WTC11 (cell line): ENCODE results near the gene DNAJC6. TPM values are rescaled to one million over a fixed set of nuclear protein-coding genes. Genes with fewer than 3 reads are reported as not detected.
"Not testable (repeated sequence)": the region's sequence is repeated elsewhere in the genome, so short reads cannot be mapped to it uniquely, and the experiment has no call there.

Experiments used
- ATAC-seq: fragments of 200-7000 bp; cut with Tn5 transposase; 2 replicates; pipeline ENCODE4 v1.10.0; 2021; ENCODE audit warnings: mild to moderate bottlenecking, moderate library complexity
- CTCF ChIA-PET: fragments of 300-600 bp; sonication (Branson Sonifier 250); formaldehyde crosslinking; loops from one replicate; lab custom pipeline; 2021; ENCODE audit warnings: antibody characterized with exemption; lab: Charles Lee
- POLR2A ChIA-PET: fragments of 350-600 bp; sonication (Branson Sonifier 250); formaldehyde crosslinking; loops from one replicate; lab custom pipeline; 2021; ENCODE audit warnings: antibody characterized with exemption; lab: Charles Lee
- DNase-seq: peaks from one replicate; pipeline ENCODE4 v3.0.0; 2021; ENCODE audit warnings: low spot score
- H3K27ac Mint-ChIP-seq: 2 replicates; pipeline ENCODE4 v1.8.0; 2021; ENCODE audit warnings: mixed read lengths
- H3K27me3 Mint-ChIP-seq: 2 replicates; pipeline ENCODE4 v1.8.0; 2021; ENCODE audit warnings: low read depth, mild to moderate bottlenecking, moderate library complexity, mixed read lengths
- H3K36me3 Mint-ChIP-seq: 2 replicates; pipeline ENCODE4 v1.8.0; 2021; ENCODE audit warnings: mixed read lengths
- H3K4me1 Mint-ChIP-seq: 2 replicates; pipeline ENCODE4 v1.8.0; 2022; ENCODE audit warnings: mixed read lengths
- H3K4me3 Mint-ChIP-seq: 2 replicates; pipeline ENCODE4 v1.8.0; 2021; ENCODE audit warnings: mild to moderate bottlenecking, moderate library complexity, mixed read lengths
- H3K9me3 Mint-ChIP-seq: 2 replicates; pipeline ENCODE4 v1.8.0; 2021; ENCODE audit warnings: mixed read lengths
- ELF4 ChIP-seq: sonication (generic); formaldehyde crosslinking; IDR thresholded peaks from 2 replicates; pipeline ENCODE4 v1.8.1; 2022; ENCODE audit warnings: low read depth, mild to moderate bottlenecking, moderate library complexity, missing genetic modification reagents
- FOXK1 ChIP-seq: sonication (generic); formaldehyde crosslinking; IDR thresholded peaks from 2 replicates; pipeline ENCODE4 v1.8.0; 2022; ENCODE audit warnings: mild to moderate bottlenecking, moderate library complexity, missing genetic modification reagents
- FOXP1 ChIP-seq: sonication (generic); formaldehyde crosslinking; IDR thresholded peaks from 2 replicates; pipeline ENCODE4 v1.8.0; 2022; ENCODE audit warnings: missing genetic modification reagents, mild to moderate bottlenecking, moderate library complexity, borderline replicate concordance
- IRF1 ChIP-seq: sonication (generic); formaldehyde crosslinking; IDR thresholded peaks from 2 replicates; pipeline ENCODE4 v1.8.0; 2023; ENCODE audit warnings: missing genetic modification reagents
- NR2C2 ChIP-seq: sonication (generic); formaldehyde crosslinking; IDR thresholded peaks from 2 replicates; pipeline ENCODE4 v1.8.0; 2022; ENCODE audit warnings: mild to moderate bottlenecking, missing genetic modification reagents
- ZBTB21 ChIP-seq: sonication (generic); formaldehyde crosslinking; IDR thresholded peaks from 2 replicates; pipeline ENCODE4 v1.8.1; 2023; ENCODE audit warnings: mild to moderate bottlenecking, missing genetic modification reagents, borderline replicate concordance
- ZNF281 ChIP-seq: sonication (generic); formaldehyde crosslinking; IDR thresholded peaks from 2 replicates; pipeline ENCODE4 v1.8.0; 2023; ENCODE audit warnings: mild to moderate bottlenecking, missing genetic modification reagents
- ZNF423 ChIP-seq: fragments of 250-450 bp; sonication (Bioruptor Pico); IDR thresholded peaks from 2 replicates; pipeline ENCODE4 v2.1.2; 2022; ENCODE audit warnings: mild to moderate bottlenecking, moderate library complexity
- ZNF512 ChIP-seq: sonication (generic); formaldehyde crosslinking; IDR thresholded peaks from 2 replicates; pipeline ENCODE4 v1.8.1; 2022; ENCODE audit warnings: missing genetic modification reagents, borderline replicate concordance
- total RNA-seq: library from RNA; stranded (reverse); gene quantifications from 3 replicates; pipeline ENCODE4 v1.2.3, GENCODE V29; 2021
- TF ChIP-seq, protein P1 (sequence below): sonication (generic); formaldehyde crosslinking; IDR thresholded peaks from 2 replicates; pipeline ENCODE4 v1.8.0; 2022; ENCODE audit warnings: mild to moderate bottlenecking, missing genetic modification reagents
- TF ChIP-seq, protein P2 (sequence below): fragments of 250-450 bp; sonication (Bioruptor Pico); IDR thresholded peaks from 2 replicates; pipeline ENCODE4 v1.9.0; 2021; ENCODE audit warnings: mild to moderate bottlenecking
- TF ChIP-seq, protein P3 (sequence below): sonication (generic); formaldehyde crosslinking; IDR thresholded peaks from 2 replicates; pipeline ENCODE4 v1.8.1; 2023; ENCODE audit warnings: mild to moderate bottlenecking, missing genetic modification reagents
- TF ChIP-seq, protein P4 (sequence below): sonication (generic); formaldehyde crosslinking; IDR thresholded peaks from 2 replicates; pipeline ENCODE4 v1.8.1; 2023; ENCODE audit warnings: mild to moderate bottlenecking, missing genetic modification reagents, moderate library complexity

DNAJC6 gene
- total RNA-seq, 1 experiment from 2014 or later, result 9.1 TPM

DNA sequence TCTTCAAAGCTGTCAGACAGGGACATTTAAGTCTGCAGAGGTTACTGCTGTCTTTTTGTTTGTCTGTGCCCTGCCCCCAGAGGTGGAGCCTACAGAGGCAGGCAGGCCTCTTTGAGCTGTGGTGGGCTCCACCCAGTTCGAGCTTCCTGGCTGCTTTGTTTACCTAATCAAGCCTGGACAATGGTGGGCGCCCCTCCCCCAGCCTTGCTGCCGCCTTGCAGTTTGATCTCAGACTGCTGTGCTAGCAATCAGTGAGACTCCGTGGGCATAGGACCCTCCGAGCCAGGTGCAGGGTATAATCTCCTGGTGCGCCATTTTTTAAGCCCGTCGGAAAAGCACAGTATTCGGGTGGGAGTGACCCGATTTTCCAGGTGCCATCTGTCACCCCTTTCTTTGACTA lies 146.3 kb downstream of the DNAJC6 start:
- peak; percentile 79 for TF ChIP-seq FOXK1 (CRISPR knock-in tag)
- TF ChIP-seq ZNF281 (CRISPR knock-in tag), result peak; percentile 88; the same call in 1 of the 2 replicates
- TF ChIP-seq, protein P1, sequence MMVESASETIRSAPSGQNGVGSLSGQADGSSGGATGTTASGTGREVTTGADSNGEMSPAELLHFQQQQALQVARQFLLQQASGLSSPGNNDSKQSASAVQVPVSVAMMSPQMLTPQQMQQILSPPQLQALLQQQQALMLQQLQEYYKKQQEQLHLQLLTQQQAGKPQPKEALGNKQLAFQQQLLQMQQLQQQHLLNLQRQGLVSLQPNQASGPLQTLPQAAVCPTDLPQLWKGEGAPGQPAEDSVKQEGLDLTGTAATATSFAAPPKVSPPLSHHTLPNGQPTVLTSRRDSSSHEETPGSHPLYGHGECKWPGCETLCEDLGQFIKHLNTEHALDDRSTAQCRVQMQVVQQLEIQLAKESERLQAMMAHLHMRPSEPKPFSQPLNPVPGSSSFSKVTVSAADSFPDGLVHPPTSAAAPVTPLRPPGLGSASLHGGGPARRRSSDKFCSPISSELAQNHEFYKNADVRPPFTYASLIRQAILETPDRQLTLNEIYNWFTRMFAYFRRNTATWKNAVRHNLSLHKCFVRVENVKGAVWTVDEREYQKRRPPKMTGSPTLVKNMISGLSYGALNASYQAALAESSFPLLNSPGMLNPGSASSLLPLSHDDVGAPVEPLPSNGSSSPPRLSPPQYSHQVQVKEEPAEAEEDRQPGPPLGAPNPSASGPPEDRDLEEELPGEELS (CRISPR knock-in tag), result peak; percentile 77; the same call in 1 of the 2 replicates
- peaks cover 28% of the 10 kb centered on the region for H3K4me1 Mint-ChIP-seq
- DNase-seq, result peak; percentile 70
- H3K4me3 Mint-ChIP-seq, result peak overlapping the region; percentile 43
- ATAC-seq, H3K27me3 Mint-ChIP-seq, POLR2A ChIA-PET, H3K27ac Mint-ChIP-seq: not testable (repeated sequence)
- H3K36me3 Mint-ChIP-seq, result peaks cover 20% of the 10 kb centered on the region
- H3K9me3 Mint-ChIP-seq, result peaks cover 33% of the 10 kb centered on the region
- CTCF ChIA-PET, result interaction anchor here (1.3 kb wide), 1 partner anchor 22 kb away, joined by 3 read pairs; no protein-coding TSS in a partner anchor

GRCh38 chr1:65456481-65456880 lies 147.1 kb downstream of the DNAJC6 start:
- ChIA-PET CTCF (no interaction called here), POLR2A (no interaction called here)
- Mint-ChIP-seq H3K4me3 (no peak overlapping the region), H3K36me3 (peaks cover 20% of the 10 kb centered on the region), H3K27ac (no peak overlapping the region), H3K27me3 (peaks cover 5% of the 10 kb centered on the region), H3K9me3 (peaks cover 33% of the 10 kb centered on the region), H3K4me1 (peaks cover 28% of the 10 kb centered on the region)
- DNase-seq (no peak), ATAC-seq (no peak)
- TF ChIP-seq ZNF423 (CRISPR knock-in tag) (no peak), FOXP1 (CRISPR knock-in tag) (no peak), ELF4 (CRISPR knock-in tag) (no peak), ZBTB21 (no peak)
- TF ChIP-seq, protein P2, sequence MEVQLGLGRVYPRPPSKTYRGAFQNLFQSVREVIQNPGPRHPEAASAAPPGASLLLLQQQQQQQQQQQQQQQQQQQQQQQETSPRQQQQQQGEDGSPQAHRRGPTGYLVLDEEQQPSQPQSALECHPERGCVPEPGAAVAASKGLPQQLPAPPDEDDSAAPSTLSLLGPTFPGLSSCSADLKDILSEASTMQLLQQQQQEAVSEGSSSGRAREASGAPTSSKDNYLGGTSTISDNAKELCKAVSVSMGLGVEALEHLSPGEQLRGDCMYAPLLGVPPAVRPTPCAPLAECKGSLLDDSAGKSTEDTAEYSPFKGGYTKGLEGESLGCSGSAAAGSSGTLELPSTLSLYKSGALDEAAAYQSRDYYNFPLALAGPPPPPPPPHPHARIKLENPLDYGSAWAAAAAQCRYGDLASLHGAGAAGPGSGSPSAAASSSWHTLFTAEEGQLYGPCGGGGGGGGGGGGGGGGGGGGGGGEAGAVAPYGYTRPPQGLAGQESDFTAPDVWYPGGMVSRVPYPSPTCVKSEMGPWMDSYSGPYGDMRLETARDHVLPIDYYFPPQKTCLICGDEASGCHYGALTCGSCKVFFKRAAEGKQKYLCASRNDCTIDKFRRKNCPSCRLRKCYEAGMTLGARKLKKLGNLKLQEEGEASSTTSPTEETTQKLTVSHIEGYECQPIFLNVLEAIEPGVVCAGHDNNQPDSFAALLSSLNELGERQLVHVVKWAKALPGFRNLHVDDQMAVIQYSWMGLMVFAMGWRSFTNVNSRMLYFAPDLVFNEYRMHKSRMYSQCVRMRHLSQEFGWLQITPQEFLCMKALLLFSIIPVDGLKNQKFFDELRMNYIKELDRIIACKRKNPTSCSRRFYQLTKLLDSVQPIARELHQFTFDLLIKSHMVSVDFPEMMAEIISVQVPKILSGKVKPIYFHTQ, result no peak
- TF ChIP-seq, protein P3, sequence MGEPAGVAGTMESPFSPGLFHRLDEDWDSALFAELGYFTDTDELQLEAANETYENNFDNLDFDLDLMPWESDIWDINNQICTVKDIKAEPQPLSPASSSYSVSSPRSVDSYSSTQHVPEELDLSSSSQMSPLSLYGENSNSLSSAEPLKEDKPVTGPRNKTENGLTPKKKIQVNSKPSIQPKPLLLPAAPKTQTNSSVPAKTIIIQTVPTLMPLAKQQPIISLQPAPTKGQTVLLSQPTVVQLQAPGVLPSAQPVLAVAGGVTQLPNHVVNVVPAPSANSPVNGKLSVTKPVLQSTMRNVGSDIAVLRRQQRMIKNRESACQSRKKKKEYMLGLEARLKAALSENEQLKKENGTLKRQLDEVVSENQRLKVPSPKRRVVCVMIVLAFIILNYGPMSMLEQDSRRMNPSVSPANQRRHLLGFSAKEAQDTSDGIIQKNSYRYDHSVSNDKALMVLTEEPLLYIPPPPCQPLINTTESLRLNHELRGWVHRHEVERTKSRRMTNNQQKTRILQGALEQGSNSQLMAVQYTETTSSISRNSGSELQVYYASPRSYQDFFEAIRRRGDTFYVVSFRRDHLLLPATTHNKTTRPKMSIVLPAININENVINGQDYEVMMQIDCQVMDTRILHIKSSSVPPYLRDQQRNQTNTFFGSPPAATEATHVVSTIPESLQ (CRISPR knock-in tag), result no peak
- TF ChIP-seq, protein P4, sequence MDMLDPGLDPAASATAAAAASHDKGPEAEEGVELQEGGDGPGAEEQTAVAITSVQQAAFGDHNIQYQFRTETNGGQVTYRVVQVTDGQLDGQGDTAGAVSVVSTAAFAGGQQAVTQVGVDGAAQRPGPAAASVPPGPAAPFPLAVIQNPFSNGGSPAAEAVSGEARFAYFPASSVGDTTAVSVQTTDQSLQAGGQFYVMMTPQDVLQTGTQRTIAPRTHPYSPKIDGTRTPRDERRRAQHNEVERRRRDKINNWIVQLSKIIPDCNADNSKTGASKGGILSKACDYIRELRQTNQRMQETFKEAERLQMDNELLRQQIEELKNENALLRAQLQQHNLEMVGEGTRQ (CRISPR knock-in tag), result no peak

GRCh38 chr1:65457868-65458267 lies 148.5 kb downstream of the DNAJC6 start:
- ChIA-PET POLR2A (no interaction called here), CTCF (interaction anchor here (0.6 to 3.7 kb wide), 3 partner anchors 9 to 67 kb away, joined by 3 to 76 read pairs (median 44); no protein-coding TSS in a partner anchor)
- peaks cover 34% of the 10 kb centered on the region for H3K9me3 Mint-ChIP-seq
- H3K4me1 Mint-ChIP-seq, result peaks cover 28% of the 10 kb centered on the region
- no peak overlapping the region for H3K4me3 Mint-ChIP-seq
- no peak overlapping the region for H3K27ac Mint-ChIP-seq
- ATAC-seq, result no peak
- DNase-seq, result no peak
- H3K27me3 Mint-ChIP-seq, result peaks cover 5% of the 10 kb centered on the region
- H3K36me3 Mint-ChIP-seq, result peaks cover 20% of the 10 kb centered on the region
- TF ChIP-seq FOXK1 (CRISPR knock-in tag) (no peak), ELF4 (CRISPR knock-in tag) (no peak), IRF1 (CRISPR knock-in tag) (no peak), NR2C2 (CRISPR knock-in tag) (no peak), ZNF512 (CRISPR knock-in tag) (no peak)
- TF ChIP-seq, protein P2, result no peak
